ENCODE data around the gene ING5.

GRCh38 chr2:241680827-241681599 lies 20.8 kb upstream of the ING5 start:
- TF ChIP-seq, protein P1, sequence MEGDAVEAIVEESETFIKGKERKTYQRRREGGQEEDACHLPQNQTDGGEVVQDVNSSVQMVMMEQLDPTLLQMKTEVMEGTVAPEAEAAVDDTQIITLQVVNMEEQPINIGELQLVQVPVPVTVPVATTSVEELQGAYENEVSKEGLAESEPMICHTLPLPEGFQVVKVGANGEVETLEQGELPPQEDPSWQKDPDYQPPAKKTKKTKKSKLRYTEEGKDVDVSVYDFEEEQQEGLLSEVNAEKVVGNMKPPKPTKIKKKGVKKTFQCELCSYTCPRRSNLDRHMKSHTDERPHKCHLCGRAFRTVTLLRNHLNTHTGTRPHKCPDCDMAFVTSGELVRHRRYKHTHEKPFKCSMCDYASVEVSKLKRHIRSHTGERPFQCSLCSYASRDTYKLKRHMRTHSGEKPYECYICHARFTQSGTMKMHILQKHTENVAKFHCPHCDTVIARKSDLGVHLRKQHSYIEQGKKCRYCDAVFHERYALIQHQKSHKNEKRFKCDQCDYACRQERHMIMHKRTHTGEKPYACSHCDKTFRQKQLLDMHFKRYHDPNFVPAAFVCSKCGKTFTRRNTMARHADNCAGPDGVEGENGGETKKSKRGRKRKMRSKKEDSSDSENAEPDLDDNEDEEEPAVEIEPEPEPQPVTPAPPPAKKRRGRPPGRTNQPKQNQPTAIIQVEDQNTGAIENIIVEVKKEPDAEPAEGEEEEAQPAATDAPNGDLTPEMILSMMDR (IDR thresholded peaks at IDR 0.05 in 8 of 11, conservative IDR thresholded peaks at IDR 0.05 in 3 of 11): no peak
- TF ChIP-seq POLR2A (IDR thresholded peaks at IDR 0.05) (no peak), POLR2AphosphoS5 (IDR thresholded peaks at IDR 0.05) (no peak)

Measured in spleen (tissue), 7 donors.